HepG2 (cell line): Measurements from ENCODE around the gene COG4. TPM values are rescaled to one million over a fixed set of nuclear protein-coding genes. Genes with fewer than 3 reads are reported as not detected.

Experiments
- SRY ChIP-seq: sonication (generic); formaldehyde crosslinking; IDR thresholded peaks from 2 replicates; pipeline ENCODE4 v1.8.0; 2022; ENCODE audit warnings: mild to moderate bottlenecking, missing genetic modification reagents
- U2AF2 ChIP-seq: fragments of 200-400 bp; formaldehyde crosslinking; IDR thresholded peaks from 2 replicates; pipeline ENCODE4 v1.6.1; 2017; ENCODE audit warnings: low read depth, mild to moderate bottlenecking, low read length
- ZNF451 ChIP-seq: sonication (generic); formaldehyde crosslinking; IDR thresholded peaks from 2 replicates; pipeline ENCODE4 v1.5.0; 2020; ENCODE audit warnings: mild to moderate bottlenecking, missing genetic modification reagents
- ZNF598 ChIP-seq: sonication (generic); formaldehyde crosslinking; IDR thresholded peaks from 2 replicates; pipeline ENCODE4 v1.5.1; 2020; ENCODE audit warnings: mild to moderate bottlenecking, missing genetic modification reagents, borderline replicate concordance
- polyA plus RNA-seq, 8 experiments: library from polyadenylated mRNA; depleted of rRNA in 3 of 8; stranded (reverse) in 7 of 8; unstranded in 1 of 8; fragments of >200 nt; fragmentation: Illumina TruSeq in 4 of 8; extraction: Trizol in 4 of 8; gene quantifications; 2 replicates each; pipeline versions ENCODE4 v1.2.1 to v1.2.3, GENCODE V29; 2011 to 2016; ENCODE audit warnings: low read depth in 4 of 8, missing spikeins in 1 of 8, mixed read lengths in 1 of 8; ENCODE audit not compliant: insufficient read depth in 1 of 8
- total RNA-seq, 5 experiments: library from RNA; depleted of rRNA; stranded (reverse); fragments of >200 nt; fragmentation: Illumina TruSeq; extraction: Trizol; gene quantifications; 2 replicates each; pipeline ENCODE4 v1.2.3, GENCODE V29; 2016; ENCODE audit warnings: low read depth in 1 of 5
- TF ChIP-seq, protein P1 (sequence below): IDR thresholded peaks from 2 replicates; pipeline ENCODE4 v1.6.1; 2012; ENCODE audit warnings: low read length, improper control_type of control experiment
- TF ChIP-seq, protein P2 (sequence below): sonication (generic); formaldehyde crosslinking; IDR thresholded peaks from 2 replicates; pipeline ENCODE4 v1.5.1; 2020; ENCODE audit warnings: missing genetic modification reagents, mild to moderate bottlenecking, borderline replicate concordance
- TF ChIP-seq, protein P3 (sequence below): sonication (generic); formaldehyde crosslinking; IDR thresholded peaks from 2 replicates; pipeline ENCODE4 v1.5.0; 2020; ENCODE audit warnings: missing genetic modification reagents
- TF ChIP-seq, protein P4 (sequence below): sonication (generic); formaldehyde crosslinking; IDR thresholded peaks from 2 replicates; pipeline ENCODE4 v1.9.0; 2021; ENCODE audit warnings: missing genetic modification reagents, mild to moderate bottlenecking, borderline replicate concordance
- TF ChIP-seq, protein P5 (sequence below): sonication (generic); formaldehyde crosslinking; IDR thresholded peaks from 2 replicates; pipeline ENCODE4 v1.9.0; 2021; ENCODE audit warnings: mild to moderate bottlenecking, missing genetic modification reagents
- TF ChIP-seq, protein P6 (sequence below), 2 experiments: fragments of 450-650 bp in 1 of 2; sonication (generic) in 1 of 2; formaldehyde crosslinking; IDR thresholded peaks; 2 replicates each; pipeline versions ENCODE4 v1.5.0 to v1.8.0; 2020 to 2022; ENCODE audit warnings: mild to moderate bottlenecking in 1 of 2, missing genetic modification reagents in 1 of 2

The COG4 gene
- total and polyA plus RNA-seq, 2 of the 13 experiments (the other 11 are each of a cell fraction or from before 2014, with no cell fraction given), result 51.1 to 73.8 TPM

DNA sequence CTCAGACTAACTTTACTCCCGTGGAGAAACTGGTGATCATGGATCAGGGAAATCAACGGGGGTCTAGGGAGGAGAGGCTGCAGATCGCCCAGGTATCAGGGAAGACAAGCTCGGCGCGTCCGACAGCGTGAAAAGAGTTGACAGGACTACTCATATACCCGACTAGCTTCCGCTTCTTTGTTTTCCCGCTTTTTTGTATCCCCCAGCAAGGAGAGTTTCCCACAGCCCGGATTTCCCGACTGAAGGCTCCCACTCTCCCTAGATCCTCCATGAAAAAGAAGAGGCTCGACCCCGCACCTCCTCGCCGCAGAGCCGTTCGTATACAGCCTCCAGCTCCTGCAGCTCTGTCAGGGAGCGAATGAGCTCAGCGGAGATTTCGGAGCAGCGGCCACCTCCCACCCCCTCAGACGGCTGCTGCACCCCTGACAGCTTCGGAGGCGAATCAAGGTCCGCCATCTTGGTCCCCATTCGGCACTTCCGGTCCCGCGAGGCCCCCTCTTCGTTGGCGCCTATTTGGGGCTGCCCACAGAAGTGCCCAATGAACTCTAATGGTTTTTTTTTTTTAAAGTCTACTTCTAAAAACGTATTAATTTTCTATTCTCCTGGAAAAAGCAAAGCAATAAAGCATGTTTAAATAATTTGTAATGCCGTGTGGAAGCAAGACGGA, at the start of gene COG4 (continued):
- TF ChIP-seq, protein P1, sequence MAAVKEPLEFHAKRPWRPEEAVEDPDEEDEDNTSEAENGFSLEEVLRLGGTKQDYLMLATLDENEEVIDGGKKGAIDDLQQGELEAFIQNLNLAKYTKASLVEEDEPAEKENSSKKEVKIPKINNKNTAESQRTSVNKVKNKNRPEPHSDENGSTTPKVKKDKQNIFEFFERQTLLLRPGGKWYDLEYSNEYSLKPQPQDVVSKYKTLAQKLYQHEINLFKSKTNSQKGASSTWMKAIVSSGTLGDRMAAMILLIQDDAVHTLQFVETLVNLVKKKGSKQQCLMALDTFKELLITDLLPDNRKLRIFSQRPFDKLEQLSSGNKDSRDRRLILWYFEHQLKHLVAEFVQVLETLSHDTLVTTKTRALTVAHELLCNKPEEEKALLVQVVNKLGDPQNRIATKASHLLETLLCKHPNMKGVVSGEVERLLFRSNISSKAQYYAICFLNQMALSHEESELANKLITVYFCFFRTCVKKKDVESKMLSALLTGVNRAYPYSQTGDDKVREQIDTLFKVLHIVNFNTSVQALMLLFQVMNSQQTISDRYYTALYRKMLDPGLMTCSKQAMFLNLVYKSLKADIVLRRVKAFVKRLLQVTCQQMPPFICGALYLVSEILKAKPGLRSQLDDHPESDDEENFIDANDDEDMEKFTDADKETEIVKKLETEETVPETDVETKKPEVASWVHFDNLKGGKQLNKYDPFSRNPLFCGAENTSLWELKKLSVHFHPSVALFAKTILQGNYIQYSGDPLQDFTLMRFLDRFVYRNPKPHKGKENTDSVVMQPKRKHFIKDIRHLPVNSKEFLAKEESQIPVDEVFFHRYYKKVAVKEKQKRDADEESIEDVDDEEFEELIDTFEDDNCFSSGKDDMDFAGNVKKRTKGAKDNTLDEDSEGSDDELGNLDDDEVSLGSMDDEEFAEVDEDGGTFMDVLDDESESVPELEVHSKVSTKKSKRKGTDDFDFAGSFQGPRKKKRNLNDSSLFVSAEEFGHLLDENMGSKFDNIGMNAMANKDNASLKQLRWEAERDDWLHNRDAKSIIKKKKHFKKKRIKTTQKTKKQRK, result no peak
- TF ChIP-seq, protein P2, sequence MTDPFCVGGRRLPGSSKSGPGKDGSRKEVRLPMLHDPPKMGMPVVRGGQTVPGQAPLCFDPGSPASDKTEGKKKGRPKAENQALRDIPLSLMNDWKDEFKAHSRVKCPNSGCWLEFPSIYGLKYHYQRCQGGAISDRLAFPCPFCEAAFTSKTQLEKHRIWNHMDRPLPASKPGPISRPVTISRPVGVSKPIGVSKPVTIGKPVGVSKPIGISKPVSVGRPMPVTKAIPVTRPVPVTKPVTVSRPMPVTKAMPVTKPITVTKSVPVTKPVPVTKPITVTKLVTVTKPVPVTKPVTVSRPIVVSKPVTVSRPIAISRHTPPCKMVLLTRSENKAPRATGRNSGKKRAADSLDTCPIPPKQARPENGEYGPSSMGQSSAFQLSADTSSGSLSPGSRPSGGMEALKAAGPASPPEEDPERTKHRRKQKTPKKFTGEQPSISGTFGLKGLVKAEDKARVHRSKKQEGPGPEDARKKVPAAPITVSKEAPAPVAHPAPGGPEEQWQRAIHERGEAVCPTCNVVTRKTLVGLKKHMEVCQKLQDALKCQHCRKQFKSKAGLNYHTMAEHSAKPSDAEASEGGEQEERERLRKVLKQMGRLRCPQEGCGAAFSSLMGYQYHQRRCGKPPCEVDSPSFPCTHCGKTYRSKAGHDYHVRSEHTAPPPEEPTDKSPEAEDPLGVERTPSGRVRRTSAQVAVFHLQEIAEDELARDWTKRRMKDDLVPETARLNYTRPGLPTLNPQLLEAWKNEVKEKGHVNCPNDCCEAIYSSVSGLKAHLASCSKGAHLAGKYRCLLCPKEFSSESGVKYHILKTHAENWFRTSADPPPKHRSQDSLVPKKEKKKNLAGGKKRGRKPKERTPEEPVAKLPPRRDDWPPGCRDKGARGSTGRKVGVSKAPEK (CRISPR knock-in tag), result no peak
- no peak; the same call in 1 of the 2 replicates for TF ChIP-seq SRY (CRISPR knock-in tag)
- no peak for TF ChIP-seq ZNF598 (CRISPR knock-in tag)
- TF ChIP-seq, protein P3, sequence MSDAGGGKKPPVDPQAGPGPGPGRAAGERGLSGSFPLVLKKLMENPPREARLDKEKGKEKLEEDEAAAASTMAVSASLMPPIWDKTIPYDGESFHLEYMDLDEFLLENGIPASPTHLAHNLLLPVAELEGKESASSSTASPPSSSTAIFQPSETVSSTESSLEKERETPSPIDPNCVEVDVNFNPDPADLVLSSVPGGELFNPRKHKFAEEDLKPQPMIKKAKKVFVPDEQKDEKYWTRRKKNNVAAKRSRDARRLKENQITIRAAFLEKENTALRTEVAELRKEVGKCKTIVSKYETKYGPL (CRISPR knock-in tag), result no peak; the same call in 1 of the 2 replicates
- TF ChIP-seq, protein P4, sequence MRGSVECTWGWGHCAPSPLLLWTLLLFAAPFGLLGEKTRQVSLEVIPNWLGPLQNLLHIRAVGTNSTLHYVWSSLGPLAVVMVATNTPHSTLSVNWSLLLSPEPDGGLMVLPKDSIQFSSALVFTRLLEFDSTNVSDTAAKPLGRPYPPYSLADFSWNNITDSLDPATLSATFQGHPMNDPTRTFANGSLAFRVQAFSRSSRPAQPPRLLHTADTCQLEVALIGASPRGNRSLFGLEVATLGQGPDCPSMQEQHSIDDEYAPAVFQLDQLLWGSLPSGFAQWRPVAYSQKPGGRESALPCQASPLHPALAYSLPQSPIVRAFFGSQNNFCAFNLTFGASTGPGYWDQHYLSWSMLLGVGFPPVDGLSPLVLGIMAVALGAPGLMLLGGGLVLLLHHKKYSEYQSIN (CRISPR knock-in tag), result no peak
- TF ChIP-seq, protein P5, sequence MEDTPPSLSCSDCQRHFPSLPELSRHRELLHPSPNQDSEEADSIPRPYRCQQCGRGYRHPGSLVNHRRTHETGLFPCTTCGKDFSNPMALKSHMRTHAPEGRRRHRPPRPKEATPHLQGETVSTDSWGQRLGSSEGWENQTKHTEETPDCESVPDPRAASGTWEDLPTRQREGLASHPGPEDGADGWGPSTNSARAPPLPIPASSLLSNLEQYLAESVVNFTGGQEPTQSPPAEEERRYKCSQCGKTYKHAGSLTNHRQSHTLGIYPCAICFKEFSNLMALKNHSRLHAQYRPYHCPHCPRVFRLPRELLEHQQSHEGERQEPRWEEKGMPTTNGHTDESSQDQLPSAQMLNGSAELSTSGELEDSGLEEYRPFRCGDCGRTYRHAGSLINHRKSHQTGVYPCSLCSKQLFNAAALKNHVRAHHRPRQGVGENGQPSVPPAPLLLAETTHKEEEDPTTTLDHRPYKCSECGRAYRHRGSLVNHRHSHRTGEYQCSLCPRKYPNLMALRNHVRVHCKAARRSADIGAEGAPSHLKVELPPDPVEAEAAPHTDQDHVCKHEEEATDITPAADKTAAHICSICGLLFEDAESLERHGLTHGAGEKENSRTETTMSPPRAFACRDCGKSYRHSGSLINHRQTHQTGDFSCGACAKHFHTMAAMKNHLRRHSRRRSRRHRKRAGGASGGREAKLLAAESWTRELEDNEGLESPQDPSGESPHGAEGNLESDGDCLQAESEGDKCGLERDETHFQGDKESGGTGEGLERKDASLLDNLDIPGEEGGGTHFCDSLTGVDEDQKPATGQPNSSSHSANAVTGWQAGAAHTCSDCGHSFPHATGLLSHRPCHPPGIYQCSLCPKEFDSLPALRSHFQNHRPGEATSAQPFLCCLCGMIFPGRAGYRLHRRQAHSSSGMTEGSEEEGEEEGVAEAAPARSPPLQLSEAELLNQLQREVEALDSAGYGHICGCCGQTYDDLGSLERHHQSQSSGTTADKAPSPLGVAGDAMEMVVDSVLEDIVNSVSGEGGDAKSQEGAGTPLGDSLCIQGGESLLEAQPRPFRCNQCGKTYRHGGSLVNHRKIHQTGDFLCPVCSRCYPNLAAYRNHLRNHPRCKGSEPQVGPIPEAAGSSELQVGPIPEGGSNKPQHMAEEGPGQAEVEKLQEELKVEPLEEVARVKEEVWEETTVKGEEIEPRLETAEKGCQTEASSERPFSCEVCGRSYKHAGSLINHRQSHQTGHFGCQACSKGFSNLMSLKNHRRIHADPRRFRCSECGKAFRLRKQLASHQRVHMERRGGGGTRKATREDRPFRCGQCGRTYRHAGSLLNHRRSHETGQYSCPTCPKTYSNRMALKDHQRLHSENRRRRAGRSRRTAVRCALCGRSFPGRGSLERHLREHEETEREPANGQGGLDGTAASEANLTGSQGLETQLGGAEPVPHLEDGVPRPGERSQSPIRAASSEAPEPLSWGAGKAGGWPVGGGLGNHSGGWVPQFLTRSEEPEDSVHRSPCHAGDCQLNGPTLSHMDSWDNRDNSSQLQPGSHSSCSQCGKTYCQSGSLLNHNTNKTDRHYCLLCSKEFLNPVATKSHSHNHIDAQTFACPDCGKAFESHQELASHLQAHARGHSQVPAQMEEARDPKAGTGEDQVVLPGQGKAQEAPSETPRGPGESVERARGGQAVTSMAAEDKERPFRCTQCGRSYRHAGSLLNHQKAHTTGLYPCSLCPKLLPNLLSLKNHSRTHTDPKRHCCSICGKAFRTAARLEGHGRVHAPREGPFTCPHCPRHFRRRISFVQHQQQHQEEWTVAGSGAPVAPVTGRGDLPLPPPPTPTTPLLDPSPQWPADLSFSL (CRISPR knock-in tag), result no peak
- TF ChIP-seq, protein P6, sequence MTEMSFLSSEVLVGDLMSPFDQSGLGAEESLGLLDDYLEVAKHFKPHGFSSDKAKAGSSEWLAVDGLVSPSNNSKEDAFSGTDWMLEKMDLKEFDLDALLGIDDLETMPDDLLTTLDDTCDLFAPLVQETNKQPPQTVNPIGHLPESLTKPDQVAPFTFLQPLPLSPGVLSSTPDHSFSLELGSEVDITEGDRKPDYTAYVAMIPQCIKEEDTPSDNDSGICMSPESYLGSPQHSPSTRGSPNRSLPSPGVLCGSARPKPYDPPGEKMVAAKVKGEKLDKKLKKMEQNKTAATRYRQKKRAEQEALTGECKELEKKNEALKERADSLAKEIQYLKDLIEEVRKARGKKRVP (CRISPR knock-in tag; IDR thresholded peaks at IDR 0.05), result no peak
- TF ChIP-seq ZNF451, result no peak
- TF ChIP-seq U2AF2, result no peak
